H1 (cell line): ENCODE results near the gene RDH16.

Source experiments
- POLR2A ChIP-seq, 2 experiments: IDR thresholded peaks; 1 replicate in 1 of 2; 2 replicates in 1 of 2; pipeline ENCODE4 v1.6.1; 2011; ENCODE audit warnings: low read depth in 2 of 2, low read length in 2 of 2, mild to moderate bottlenecking in 2 of 2; ENCODE audit errors: control extremely low read depth in 1 of 2
- POU5F1 ChIP-seq: IDR thresholded peaks from 2 replicates; pipeline ENCODE4 v1.6.1; 2011; ENCODE audit warnings: low read depth, mild to moderate bottlenecking, low read length, moderate library complexity
- TBP ChIP-seq: IDR thresholded peaks from 2 replicates; pipeline ENCODE4 v1.6.1; 2011; ENCODE audit warnings: low read depth, low read length, improper control_type of control experiment
- ZNF274 ChIP-seq: IDR thresholded peaks from 2 replicates; pipeline ENCODE4 v1.7.0; 2012; ENCODE audit warnings: low read length, borderline replicate concordance; ENCODE audit errors: extremely low read depth
- TF ChIP-seq, protein P1 (sequence below): IDR thresholded peaks from 2 replicates; pipeline ENCODE4 v1.6.1; 2012; ENCODE audit warnings: low read length, inconsistent platforms

GRCh38 chr12:56930241-56930640 lies 27.2 kb downstream of the RDH16 start:
- TF ChIP-seq, protein P1, sequence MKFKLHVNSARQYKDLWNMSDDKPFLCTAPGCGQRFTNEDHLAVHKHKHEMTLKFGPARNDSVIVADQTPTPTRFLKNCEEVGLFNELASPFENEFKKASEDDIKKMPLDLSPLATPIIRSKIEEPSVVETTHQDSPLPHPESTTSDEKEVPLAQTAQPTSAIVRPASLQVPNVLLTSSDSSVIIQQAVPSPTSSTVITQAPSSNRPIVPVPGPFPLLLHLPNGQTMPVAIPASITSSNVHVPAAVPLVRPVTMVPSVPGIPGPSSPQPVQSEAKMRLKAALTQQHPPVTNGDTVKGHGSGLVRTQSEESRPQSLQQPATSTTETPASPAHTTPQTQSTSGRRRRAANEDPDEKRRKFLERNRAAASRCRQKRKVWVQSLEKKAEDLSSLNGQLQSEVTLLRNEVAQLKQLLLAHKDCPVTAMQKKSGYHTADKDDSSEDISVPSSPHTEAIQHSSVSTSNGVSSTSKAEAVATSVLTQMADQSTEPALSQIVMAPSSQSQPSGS: no peak
- no peak for TF ChIP-seq POU5F1
- no peak for TF ChIP-seq TBP
- no peak for TF ChIP-seq ZNF274
- TF ChIP-seq POLR2A (IDR thresholded peaks at IDR 0.05; ENCODE audit: control extremely low read depth in 1 of 2, low read depth in 2 of 2, low read length in 2 of 2): no peak
